ACC112 (cell line): ENCODE measurements around the gene CDK7.
"Not testable (repeated sequence)": the region's sequence is repeated elsewhere in the genome, so short reads cannot be mapped to it uniquely, and the experiment has no call there.

ENCODE experiments used
- H2AFZ ChIP-seq: fragments of 200-600 bp; sonication (generic); one replicate; pipeline ENCODE4 v1.6.0; 2017; ENCODE audit warnings: antibody characterized with exemption, low read length; ENCODE audit not compliant: unreplicated experiment
- H3K27ac ChIP-seq: fragments of 200-600 bp; sonication (generic); 2 replicates; pipeline ENCODE4 v1.5.1; 2014; ENCODE audit warnings: low read depth, mild to moderate bottlenecking, antibody characterized with exemption, low read length, moderate library complexity
- H3K27me3 ChIP-seq: fragments of 200-600 bp; sonication (generic); 2 replicates; pipeline ENCODE4 v1.6.1; 2014; ENCODE audit warnings: mild to moderate bottlenecking, antibody characterized with exemption, low read length, moderate library complexity, mixed read lengths; ENCODE audit not compliant: insufficient read depth
- H3K36me3 ChIP-seq: fragments of 200-600 bp; sonication (generic); 2 replicates; pipeline ENCODE4 v1.6.1; 2016; ENCODE audit warnings: mild to moderate bottlenecking, antibody characterized with exemption, low read length, moderate library complexity, mixed read lengths; ENCODE audit not compliant: insufficient read depth
- H3K4me1 ChIP-seq: fragments of 200-600 bp; sonication (generic); one replicate; pipeline ENCODE4 v1.6.1; 2016; ENCODE audit warnings: low read length, mixed read lengths; ENCODE audit not compliant: insufficient read depth, unreplicated experiment, control insufficient read depth
- H3K4me3 ChIP-seq: fragments of 200-600 bp; sonication (generic); 2 replicates; pipeline ENCODE4 v1.5.1; 2014; ENCODE audit warnings: mild to moderate bottlenecking, low read depth, low read length
- H3K79me2 ChIP-seq: fragments of 200-600 bp; sonication (generic); one replicate; pipeline ENCODE4 v1.6.0; 2016; ENCODE audit warnings: low read length; ENCODE audit not compliant: control insufficient read depth, unreplicated experiment, insufficient read depth

Gene CDK7

GRCh38 chr5:69231851-69232250 is 2.8 kb upstream of the CDK7 start:
- no peaks in the 10 kb centered on the region for H3K27me3 ChIP-seq
- H2AFZ ChIP-seq: no peak overlapping the region
- no peak overlapping the region for H3K4me3 ChIP-seq
- no peaks in the 10 kb centered on the region for H3K4me1 ChIP-seq
- H3K27ac ChIP-seq: no peak overlapping the region
- peaks cover 18% of the 10 kb centered on the region for H3K79me2 ChIP-seq
- peaks cover 4% of the 10 kb centered on the region for H3K36me3 ChIP-seq

GRCh38 chr5:69236733-69237132 is 2.0 kb downstream of the CDK7 start:
- Histone ChIP-seq H3K79me2 (peaks cover 51% of the 10 kb centered on the region), H3K4me1 (peaks cover 30% of the 10 kb centered on the region), H3K4me3 (peak overlapping the region; percentile 4; the same call in 1 of the 2 replicates), H3K36me3 (peaks cover 22% of the 10 kb centered on the region), H3K27ac (peak overlapping the region; percentile 88; the same call in 1 of the 2 replicates)
- not testable (repeated sequence) for H3K27me3 ChIP-seq, H2AFZ ChIP-seq

GRCh38 chr5:69237877-69238276 is 3.2 kb downstream of the CDK7 start:
- peaks cover 26% of the 10 kb centered on the region for H3K36me3 ChIP-seq
- H3K27me3 ChIP-seq: no peaks in the 10 kb centered on the region
- H3K27ac ChIP-seq: peak overlapping the region; percentile 88
- peaks cover 30% of the 10 kb centered on the region for H3K4me1 ChIP-seq
- H3K4me3 ChIP-seq: peak overlapping the region; percentile 34; the same call in 1 of the 2 replicates
- H2AFZ ChIP-seq: no peak overlapping the region
- peaks cover 62% of the 10 kb centered on the region for H3K79me2 ChIP-seq

GRCh38 chr5:69238760-69239251 is 4.1 kb downstream of the CDK7 start:
- Histone ChIP-seq H2AFZ (no peak overlapping the region), H3K27ac (peak overlapping the region; percentile 88), H3K36me3 (peaks cover 26% of the 10 kb centered on the region)

GRCh38 chr5:69242215-69242927 is 7.7 kb downstream of the CDK7 start:
- no peak overlapping the region for H3K27ac ChIP-seq
- H3K4me3 ChIP-seq: no peak overlapping the region
- H3K79me2 ChIP-seq: peaks cover 81% of the 10 kb centered on the region
- peaks cover 30% of the 10 kb centered on the region for H3K4me1 ChIP-seq
- H2AFZ ChIP-seq: no peak overlapping the region
- peaks cover 27% of the 10 kb centered on the region for H3K36me3 ChIP-seq
- no peaks in the 10 kb centered on the region for H3K27me3 ChIP-seq

More at GRCh38 chr5:69238760-69239251, 4.1 kb downstream of the CDK7 start:
- no peaks in the 10 kb centered on the region for H3K27me3 ChIP-seq
- peaks cover 70% of the 10 kb centered on the region for H3K79me2 ChIP-seq
- H3K4me1 ChIP-seq: peaks cover 30% of the 10 kb centered on the region
- H3K4me3 ChIP-seq: peak overlapping the region; percentile 50; the same call in 1 of the 2 replicates

- H2AFZ ChIP-seq: no peak overlapping the region
- H3K4me1 ChIP-seq: peaks cover 8% of the 10 kb centered on the region
- no peaks in the 10 kb centered on the region for H3K27me3 ChIP-seq
- H3K27ac ChIP-seq: no peak overlapping the region
- H3K4me3 ChIP-seq: no peak overlapping the region
- peaks cover 19% of the 10 kb centered on the region for H3K36me3 ChIP-seq
- peaks cover 93% of the 10 kb centered on the region for H3K79me2 ChIP-seq
Observed at GRCh38 chr5:69245031-69245430, 10.3 kb downstream of the CDK7 start.

GRCh38 chr5:69248019-69248418 is 13.3 kb downstream of the CDK7 start:
- Histone ChIP-seq H3K79me2 (peaks cover 81% of the 10 kb centered on the region), H3K27ac (no peak overlapping the region), H3K4me1 (peaks cover 5% of the 10 kb centered on the region), H3K4me3 (no peak overlapping the region), H3K27me3 (no peaks in the 10 kb centered on the region), H3K36me3 (peaks cover 4% of the 10 kb centered on the region; the same call in 1 of the 2 replicates), H2AFZ (no peak overlapping the region)

GRCh38 chr5:69250593-69250992 is 15.9 kb downstream of the CDK7 start:
- peaks cover 5% of the 10 kb centered on the region for H3K4me1 ChIP-seq
- no peaks in the 10 kb centered on the region for H3K27me3 ChIP-seq
- peaks cover 56% of the 10 kb centered on the region for H3K79me2 ChIP-seq
- no peak overlapping the region for H3K4me3 ChIP-seq
- H2AFZ ChIP-seq: no peak overlapping the region
- H3K36me3 ChIP-seq: no peaks in the 10 kb centered on the region
- no peak overlapping the region for H3K27ac ChIP-seq

GRCh38 chr5:69252437-69252836 is 17.8 kb downstream of the CDK7 start:
- no peaks in the 10 kb centered on the region for H3K4me1 ChIP-seq
- H3K27ac ChIP-seq: no peak overlapping the region
- peaks cover 10% of the 10 kb centered on the region; the same call in 1 of the 2 replicates for H3K36me3 ChIP-seq
- no peaks in the 10 kb centered on the region for H3K27me3 ChIP-seq
- no peak overlapping the region for H3K4me3 ChIP-seq
- peaks cover 43% of the 10 kb centered on the region for H3K79me2 ChIP-seq
- no peak overlapping the region for H2AFZ ChIP-seq

- Histone ChIP-seq H3K36me3 (peaks cover 34% of the 10 kb centered on the region), H3K79me2 (peaks cover 13% of the 10 kb centered on the region)
- not testable (repeated sequence) for H3K4me3 ChIP-seq, H3K27me3 ChIP-seq, H3K4me1 ChIP-seq, H2AFZ ChIP-seq, H3K27ac ChIP-seq
Observed at GRCh38 chr5:69255940-69256339, 21.3 kb downstream of the CDK7 start.

GRCh38 chr5:69257577-69257976 is 22.9 kb downstream of the CDK7 start:
- H3K27me3 ChIP-seq: no peaks in the 10 kb centered on the region
- peaks cover 34% of the 10 kb centered on the region for H3K36me3 ChIP-seq
- H3K4me1 ChIP-seq: peaks cover 10% of the 10 kb centered on the region
- H3K4me3 ChIP-seq: no peak overlapping the region
- peaks cover 12% of the 10 kb centered on the region for H3K79me2 ChIP-seq
- H2AFZ ChIP-seq: no peak overlapping the region
- no peak overlapping the region for H3K27ac ChIP-seq
